Measurements from ENCODE around the gene EXOC3L4. TPM values are rescaled to one million over a fixed set of nuclear protein-coding genes. Genes with fewer than 3 reads are reported as not detected.

The EXOC3L4 gene
- polyA plus RNA-seq, 1 of the 3 experiments (the other 2 are of a cell fraction): 0.46 TPM

DNA sequence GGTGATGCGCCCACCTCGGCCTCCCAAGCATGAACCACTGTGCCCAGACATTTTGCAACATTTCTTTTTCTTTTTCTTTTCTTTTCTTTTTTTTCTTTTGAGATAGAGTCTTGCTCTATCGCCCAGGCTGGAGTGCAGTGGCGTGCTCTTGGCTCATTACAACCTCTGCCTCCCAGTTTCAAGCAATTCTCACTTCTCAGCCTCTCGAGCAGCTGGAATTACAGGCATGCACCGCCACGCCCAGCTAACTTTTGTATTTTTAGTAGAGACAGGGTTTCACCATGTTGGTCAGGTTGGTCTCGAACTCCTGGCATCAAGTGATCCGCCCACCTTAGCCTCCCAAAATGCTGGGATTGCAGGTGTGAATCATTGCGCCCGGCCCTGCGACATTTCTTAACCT, 29.5 kb upstream of the EXOC3L4 start:
- Histone ChIP-seq H3K79me2 (ENCODE audit: insufficient read depth) (peaks cover 3% of the 10 kb centered on the region; the same call in 1 of the 2 replicates), H3K9ac (no peak overlapping the region), H3K36me3 (replicated peaks in 1 of 2; ENCODE audit: control insufficient read depth in 1 of 2, insufficient read depth in 2 of 2, low read length in 1 of 2) (peaks cover 0 to under 1% of the 10 kb centered on the region in 2 experiments), H3K4me2 (no peak overlapping the region), H4K20me1 (ENCODE audit: insufficient read depth) (no peaks in the 10 kb centered on the region), H3K4me1 (ENCODE audit: control insufficient read depth in 1 of 2, insufficient read depth in 2 of 2, low read depth in 1 of 2, low read length in 1 of 2) (no peaks in the 10 kb centered on the region), H3K9me2 (no peaks in the 10 kb centered on the region), H3K27ac (ENCODE audit: low read depth in 2 of 2, low read length in 1 of 2) (no peak overlapping the region), H3K4me3 (ENCODE audit: low read depth in 2 of 2, low read length in 1 of 2) (no peak overlapping the region), H2AFZ (ENCODE audit: low read depth) (no peak overlapping the region), H3K9me3 (no peaks in the 10 kb centered on the region), H3F3A (replicated peaks; ENCODE audit: insufficient read depth) (peaks cover 10% of the 10 kb centered on the region), H3K27me3 (ENCODE audit: insufficient read depth) (no peaks in the 10 kb centered on the region)
- TF ChIP-seq SMC3 (IDR thresholded peaks at IDR 0.05; ENCODE audit: low read depth, low read length): no peak
- no peak for TF ChIP-seq RCOR1 (IDR thresholded peaks at IDR 0.05; ENCODE audit: low read length)
- TF ChIP-seq, protein P1, sequence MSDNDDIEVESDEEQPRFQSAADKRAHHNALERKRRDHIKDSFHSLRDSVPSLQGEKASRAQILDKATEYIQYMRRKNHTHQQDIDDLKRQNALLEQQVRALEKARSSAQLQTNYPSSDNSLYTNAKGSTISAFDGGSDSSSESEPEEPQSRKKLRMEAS (IDR thresholded peaks at IDR 0.05; ENCODE audit: low read depth): no peak
- no peak for TF ChIP-seq USF2 (IDR thresholded peaks at IDR 0.05; ENCODE audit: borderline replicate concordance, low read depth, low read length)
- TF ChIP-seq FOXJ3 (CRISPR knock-in tag; IDR thresholded peaks at IDR 0.05): no peak
- TF ChIP-seq RFX5 (IDR thresholded peaks at IDR 0.05; ENCODE audit: low read length): no peak
- TF ChIP-seq MXI1 (IDR thresholded peaks at IDR 0.05; ENCODE audit: low read depth, low read length): no peak
- TF ChIP-seq EP300 (IDR thresholded peaks at IDR 0.05; ENCODE audit: borderline replicate concordance in 1 of 2, low read depth in 1 of 2, low read length in 1 of 2): no peak
- no peak for TF ChIP-seq POLR2AphosphoS5 (IDR thresholded peaks at IDR 0.05; ENCODE audit: low read depth, low read length)
- CTCF ChIA-PET: interaction anchor here (1.8 kb wide), 1 partner anchor 10 kb away, joined by 12 read pairs; no protein-coding TSS in a partner anchor
- WGBS (ENCODE audit: low lambda C conversion rate): 93% methylated on average over 12 of the region's 12 CpGs
- DNase-seq: no peak
- POLR2A ChIA-PET: no interaction called here

DNA sequence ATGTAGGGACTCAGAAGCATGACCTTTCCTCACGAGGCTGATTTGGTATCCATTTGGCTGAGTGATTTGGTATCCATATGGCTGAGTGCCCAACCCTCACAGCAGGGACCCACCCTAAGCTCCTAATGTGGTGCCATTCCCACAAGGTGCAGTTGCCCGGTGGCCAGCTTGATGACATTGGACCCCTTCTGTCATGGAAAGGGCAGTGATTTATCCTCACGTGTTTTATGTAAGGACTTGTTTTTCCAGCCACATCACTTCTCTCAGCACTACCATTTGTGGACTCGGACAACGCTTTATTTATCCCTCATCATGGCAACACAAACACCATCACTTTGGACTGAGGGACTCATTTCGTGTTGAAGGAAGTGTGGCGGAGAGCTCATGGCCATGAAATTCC, 28.7 kb upstream of the EXOC3L4 start:
- no peaks in the 10 kb centered on the region for H3K9me2 ChIP-seq
- H3K27ac ChIP-seq (ENCODE audit: low read depth in 2 of 2, low read length in 1 of 2): no peak overlapping the region
- WGBS (ENCODE audit: low lambda C conversion rate): 86% methylated on average over 5 of the region's 7 CpGs
- no peaks in the 10 kb centered on the region for H3K79me2 ChIP-seq (ENCODE audit: insufficient read depth)
- no peaks in the 10 kb centered on the region for H3K36me3 ChIP-seq (replicated peaks in 1 of 2; ENCODE audit: control insufficient read depth in 1 of 2, insufficient read depth in 2 of 2, low read length in 1 of 2)
- ChIA-PET POLR2A (no interaction called here), CTCF (interaction anchor here (1.8 kb wide), 1 partner anchor 9 kb away, joined by 12 read pairs; no protein-coding TSS in a partner anchor)
- H3F3A ChIP-seq (replicated peaks; ENCODE audit: insufficient read depth): peaks cover 8% of the 10 kb centered on the region
- DNase-seq: no peak
- no peak overlapping the region for H3K4me3 ChIP-seq (ENCODE audit: low read depth in 2 of 2, low read length in 1 of 2)
- no peaks in the 10 kb centered on the region for H3K4me1 ChIP-seq (ENCODE audit: control insufficient read depth in 1 of 2, insufficient read depth in 2 of 2, low read depth in 1 of 2, low read length in 1 of 2)
- H4K20me1 ChIP-seq (ENCODE audit: insufficient read depth): no peaks in the 10 kb centered on the region
- no peak overlapping the region for H2AFZ ChIP-seq (ENCODE audit: low read depth)
- H3K27me3 ChIP-seq (ENCODE audit: insufficient read depth): no peaks in the 10 kb centered on the region
- H3K9me3 ChIP-seq: no peaks in the 10 kb centered on the region
- no peak overlapping the region for H3K4me2 ChIP-seq
- H3K9ac ChIP-seq: no peak overlapping the region
- no peak for TF ChIP-seq FOXM1 (IDR thresholded peaks at IDR 0.05; ENCODE audit: low read depth)
- TF ChIP-seq, protein P2, sequence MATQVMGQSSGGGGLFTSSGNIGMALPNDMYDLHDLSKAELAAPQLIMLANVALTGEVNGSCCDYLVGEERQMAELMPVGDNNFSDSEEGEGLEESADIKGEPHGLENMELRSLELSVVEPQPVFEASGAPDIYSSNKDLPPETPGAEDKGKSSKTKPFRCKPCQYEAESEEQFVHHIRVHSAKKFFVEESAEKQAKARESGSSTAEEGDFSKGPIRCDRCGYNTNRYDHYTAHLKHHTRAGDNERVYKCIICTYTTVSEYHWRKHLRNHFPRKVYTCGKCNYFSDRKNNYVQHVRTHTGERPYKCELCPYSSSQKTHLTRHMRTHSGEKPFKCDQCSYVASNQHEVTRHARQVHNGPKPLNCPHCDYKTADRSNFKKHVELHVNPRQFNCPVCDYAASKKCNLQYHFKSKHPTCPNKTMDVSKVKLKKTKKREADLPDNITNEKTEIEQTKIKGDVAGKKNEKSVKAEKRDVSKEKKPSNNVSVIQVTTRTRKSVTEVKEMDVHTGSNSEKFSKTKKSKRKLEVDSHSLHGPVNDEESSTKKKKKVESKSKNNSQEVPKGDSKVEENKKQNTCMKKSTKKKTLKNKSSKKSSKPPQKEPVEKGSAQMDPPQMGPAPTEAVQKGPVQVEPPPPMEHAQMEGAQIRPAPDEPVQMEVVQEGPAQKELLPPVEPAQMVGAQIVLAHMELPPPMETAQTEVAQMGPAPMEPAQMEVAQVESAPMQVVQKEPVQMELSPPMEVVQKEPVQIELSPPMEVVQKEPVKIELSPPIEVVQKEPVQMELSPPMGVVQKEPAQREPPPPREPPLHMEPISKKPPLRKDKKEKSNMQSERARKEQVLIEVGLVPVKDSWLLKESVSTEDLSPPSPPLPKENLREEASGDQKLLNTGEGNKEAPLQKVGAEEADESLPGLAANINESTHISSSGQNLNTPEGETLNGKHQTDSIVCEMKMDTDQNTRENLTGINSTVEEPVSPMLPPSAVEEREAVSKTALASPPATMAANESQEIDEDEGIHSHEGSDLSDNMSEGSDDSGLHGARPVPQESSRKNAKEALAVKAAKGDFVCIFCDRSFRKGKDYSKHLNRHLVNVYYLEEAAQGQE (IDR thresholded peaks at IDR 0.05; ENCODE audit: low read depth, low read length): no peak
- TF ChIP-seq TCF12 (IDR thresholded peaks at IDR 0.05): no peak
- TF ChIP-seq EP300 (IDR thresholded peaks at IDR 0.05; ENCODE audit: borderline replicate concordance in 1 of 2, low read depth in 1 of 2, low read length in 1 of 2): no peak
- no peak for TF ChIP-seq RAD21 (IDR thresholded peaks at IDR 0.05; ENCODE audit: low read length)
- TF ChIP-seq, protein P1 (IDR thresholded peaks at IDR 0.05; ENCODE audit: low read depth): no peak
- no peak for TF ChIP-seq SIN3A (IDR thresholded peaks at IDR 0.05; ENCODE audit: borderline replicate concordance, low read depth, low read length)
- TF ChIP-seq, protein P3, sequence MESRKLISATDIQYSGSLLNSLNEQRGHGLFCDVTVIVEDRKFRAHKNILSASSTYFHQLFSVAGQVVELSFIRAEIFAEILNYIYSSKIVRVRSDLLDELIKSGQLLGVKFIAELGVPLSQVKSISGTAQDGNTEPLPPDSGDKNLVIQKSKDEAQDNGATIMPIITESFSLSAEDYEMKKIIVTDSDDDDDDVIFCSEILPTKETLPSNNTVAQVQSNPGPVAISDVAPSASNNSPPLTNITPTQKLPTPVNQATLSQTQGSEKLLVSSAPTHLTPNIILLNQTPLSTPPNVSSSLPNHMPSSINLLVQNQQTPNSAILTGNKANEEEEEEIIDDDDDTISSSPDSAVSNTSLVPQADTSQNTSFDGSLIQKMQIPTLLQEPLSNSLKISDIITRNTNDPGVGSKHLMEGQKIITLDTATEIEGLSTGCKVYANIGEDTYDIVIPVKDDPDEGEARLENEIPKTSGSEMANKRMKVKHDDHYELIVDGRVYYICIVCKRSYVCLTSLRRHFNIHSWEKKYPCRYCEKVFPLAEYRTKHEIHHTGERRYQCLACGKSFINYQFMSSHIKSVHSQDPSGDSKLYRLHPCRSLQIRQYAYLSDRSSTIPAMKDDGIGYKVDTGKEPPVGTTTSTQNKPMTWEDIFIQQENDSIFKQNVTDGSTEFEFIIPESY (IDR thresholded peaks at IDR 0.05; ENCODE audit: borderline replicate concordance, low read depth): no peak
- TF ChIP-seq NFIC (IDR thresholded peaks at IDR 0.05; ENCODE audit: borderline replicate concordance): no peak
- TF ChIP-seq, protein P4, sequence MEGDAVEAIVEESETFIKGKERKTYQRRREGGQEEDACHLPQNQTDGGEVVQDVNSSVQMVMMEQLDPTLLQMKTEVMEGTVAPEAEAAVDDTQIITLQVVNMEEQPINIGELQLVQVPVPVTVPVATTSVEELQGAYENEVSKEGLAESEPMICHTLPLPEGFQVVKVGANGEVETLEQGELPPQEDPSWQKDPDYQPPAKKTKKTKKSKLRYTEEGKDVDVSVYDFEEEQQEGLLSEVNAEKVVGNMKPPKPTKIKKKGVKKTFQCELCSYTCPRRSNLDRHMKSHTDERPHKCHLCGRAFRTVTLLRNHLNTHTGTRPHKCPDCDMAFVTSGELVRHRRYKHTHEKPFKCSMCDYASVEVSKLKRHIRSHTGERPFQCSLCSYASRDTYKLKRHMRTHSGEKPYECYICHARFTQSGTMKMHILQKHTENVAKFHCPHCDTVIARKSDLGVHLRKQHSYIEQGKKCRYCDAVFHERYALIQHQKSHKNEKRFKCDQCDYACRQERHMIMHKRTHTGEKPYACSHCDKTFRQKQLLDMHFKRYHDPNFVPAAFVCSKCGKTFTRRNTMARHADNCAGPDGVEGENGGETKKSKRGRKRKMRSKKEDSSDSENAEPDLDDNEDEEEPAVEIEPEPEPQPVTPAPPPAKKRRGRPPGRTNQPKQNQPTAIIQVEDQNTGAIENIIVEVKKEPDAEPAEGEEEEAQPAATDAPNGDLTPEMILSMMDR (IDR thresholded peaks at IDR 0.05): no peak
- no peak for TF ChIP-seq FOSL2 (IDR thresholded peaks at IDR 0.05; ENCODE audit: borderline replicate concordance, low read depth)
- TF ChIP-seq RFX5 (IDR thresholded peaks at IDR 0.05; ENCODE audit: low read length): no peak
- TF ChIP-seq POLR2AphosphoS5 (IDR thresholded peaks at IDR 0.05; ENCODE audit: low read depth, low read length): no peak
- TF ChIP-seq NRF1 (IDR thresholded peaks at IDR 0.05; ENCODE audit: low read depth, low read length): no peak

All from SK-N-SH (cell line).